ENCODE data around the gene LIMS2.
A peak's percentile ranks its signal among the peaks of the same experiment; 100 is the strongest.

The LIMS2 gene

DNA sequence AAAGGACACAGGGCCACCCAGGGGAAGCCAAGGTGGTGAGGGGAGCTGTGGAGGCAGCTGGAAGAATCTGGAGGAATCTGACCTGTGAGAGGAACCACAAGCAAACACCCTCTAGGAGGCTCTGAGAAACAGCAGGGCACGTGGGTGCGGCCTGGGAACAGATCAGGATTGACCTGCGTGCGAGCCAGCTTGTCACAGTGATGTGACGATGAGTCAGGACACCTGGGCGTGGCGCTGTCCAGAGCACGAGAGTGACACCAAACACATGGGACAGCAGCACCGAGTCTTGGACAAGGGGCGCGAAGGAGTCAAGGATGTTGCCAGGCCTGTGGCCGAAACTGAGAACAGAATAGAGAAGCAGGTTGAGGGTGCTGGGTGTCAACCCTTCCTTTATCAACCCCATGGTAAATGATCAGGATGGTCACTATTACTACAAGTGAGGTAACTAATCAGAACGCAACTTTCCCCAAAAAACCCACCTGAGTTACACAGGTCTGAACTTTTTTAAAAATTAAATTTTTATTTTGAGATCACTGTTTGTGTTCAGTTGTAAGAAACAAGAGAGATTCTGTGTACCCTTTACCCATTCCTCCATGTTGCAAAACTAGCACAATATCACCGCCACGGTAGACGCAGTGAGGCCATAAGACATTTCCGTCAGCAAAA is 25.3 kb upstream of the LIMS2 start:
- no peak for DNase-seq

DNA sequence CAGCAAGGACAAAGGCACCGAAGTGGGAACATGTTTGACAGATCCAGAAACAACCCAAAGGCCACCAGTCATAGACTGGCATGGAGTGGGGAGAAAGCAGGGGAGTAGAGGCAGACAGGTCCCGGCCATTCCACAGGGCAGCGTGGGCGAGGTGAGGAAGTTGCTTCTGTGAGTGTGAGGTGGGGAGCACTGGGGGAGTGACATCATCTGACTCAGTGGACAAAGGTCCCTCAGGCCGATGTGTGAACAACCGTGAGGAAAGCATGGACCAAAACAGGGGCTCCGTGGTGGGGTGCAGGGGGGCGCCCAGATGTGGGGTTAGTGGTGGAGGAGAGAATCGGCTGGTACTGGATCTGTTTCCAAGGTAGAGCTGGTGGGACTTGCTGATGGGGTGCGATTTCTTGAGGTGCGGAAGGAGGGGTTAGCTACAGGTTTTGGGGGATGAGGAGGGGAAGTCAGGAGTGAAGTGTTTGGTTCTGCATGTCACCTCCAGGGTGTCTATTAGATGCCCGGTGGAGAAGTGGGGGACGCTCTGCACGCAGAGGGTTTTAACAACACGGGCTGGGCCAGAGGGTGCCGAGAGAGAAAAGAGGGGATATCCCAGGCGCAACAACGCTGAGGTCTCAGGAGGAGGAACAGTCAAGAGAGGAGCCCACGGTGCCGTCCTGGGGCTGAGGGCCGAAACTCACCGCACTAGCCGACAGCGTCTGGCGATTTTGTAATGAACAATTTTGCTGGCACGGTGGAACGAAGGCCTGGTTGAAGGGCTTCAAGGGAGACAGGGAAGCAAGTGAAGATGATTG is 23.4 kb upstream of the LIMS2 start:
- DNase-seq: no peak

DNA sequence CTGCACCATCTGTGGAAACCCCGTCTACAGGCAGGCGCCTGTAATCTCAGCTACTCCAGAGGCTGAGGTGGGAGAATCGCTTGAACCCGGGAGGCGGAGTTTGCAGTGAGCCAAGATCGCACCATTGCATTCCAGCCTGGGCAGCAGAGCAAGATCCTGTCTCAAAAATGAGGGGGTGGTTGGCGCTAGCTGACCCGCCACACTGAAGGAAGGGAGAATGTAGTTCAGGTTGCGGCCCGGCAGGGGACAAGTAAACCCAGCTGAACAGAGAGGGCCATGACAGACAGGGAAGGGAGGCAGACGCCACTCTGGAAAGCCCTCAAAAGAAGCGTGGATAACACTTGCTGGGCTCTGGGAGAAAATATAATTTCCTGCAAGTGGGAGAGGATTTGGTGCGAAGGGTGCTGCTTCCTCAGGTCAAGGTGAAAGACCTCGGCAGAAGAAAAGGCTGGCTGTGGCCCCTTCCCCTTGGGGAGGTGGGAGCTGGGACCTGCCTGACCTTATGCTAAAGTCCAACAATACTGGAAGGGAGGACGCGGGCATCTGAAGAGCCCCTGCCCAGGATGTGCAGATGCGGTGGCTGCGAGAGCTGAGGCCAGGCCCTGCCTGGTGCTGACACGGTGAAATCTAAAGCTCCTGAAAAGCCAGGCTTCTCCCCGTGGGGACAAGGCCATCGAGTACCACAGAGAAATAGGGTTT is 22.3 kb upstream of the LIMS2 start:
- no peak for DNase-seq

DNA sequence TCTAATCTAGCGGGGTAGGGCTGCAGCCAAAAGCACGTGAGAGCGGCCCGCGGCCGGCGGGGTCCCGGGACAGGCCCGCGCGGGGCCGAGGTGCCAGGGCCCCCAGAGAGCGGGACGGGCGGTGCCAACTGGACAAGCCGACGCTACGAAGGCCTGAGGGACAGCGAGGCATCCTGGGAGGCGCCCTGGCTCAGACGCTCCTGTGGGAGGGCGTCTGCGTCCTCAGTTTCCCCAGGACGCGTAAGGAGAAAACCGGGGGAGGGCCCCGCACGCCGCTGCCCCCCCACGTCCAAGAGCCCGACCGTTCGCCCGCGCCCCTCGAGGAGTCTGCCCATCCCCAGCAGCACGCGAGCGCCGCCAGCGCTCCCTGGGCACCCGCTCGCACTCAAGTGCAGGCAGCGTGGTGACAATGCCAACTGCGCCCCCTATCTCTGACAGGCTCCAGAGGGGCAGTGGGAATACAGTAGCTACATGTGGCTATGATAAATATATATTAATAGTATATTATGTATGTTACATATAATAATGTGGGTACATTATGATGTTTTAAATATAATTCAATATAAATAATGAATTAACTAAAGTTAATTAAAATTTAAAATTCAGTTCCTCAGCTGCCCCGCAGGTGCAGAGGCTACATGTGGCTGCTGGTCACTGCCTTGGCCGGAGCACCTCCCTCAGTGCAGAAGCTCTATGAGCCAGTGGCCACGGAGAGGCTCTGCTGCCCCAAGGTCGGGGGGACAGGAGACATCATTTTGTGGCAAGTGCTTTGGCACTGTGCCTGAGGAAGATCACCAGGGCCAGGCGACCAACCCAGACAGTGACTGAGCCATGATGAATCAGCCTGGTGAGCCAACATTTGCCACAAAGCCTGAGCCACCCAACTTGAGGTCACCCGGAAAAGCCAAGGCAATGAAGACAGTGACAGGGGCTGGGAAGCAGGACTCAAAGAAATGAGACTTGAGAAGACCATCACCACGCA is 20.5 kb upstream of the LIMS2 start:
- DNase-seq: no peak

DNA sequence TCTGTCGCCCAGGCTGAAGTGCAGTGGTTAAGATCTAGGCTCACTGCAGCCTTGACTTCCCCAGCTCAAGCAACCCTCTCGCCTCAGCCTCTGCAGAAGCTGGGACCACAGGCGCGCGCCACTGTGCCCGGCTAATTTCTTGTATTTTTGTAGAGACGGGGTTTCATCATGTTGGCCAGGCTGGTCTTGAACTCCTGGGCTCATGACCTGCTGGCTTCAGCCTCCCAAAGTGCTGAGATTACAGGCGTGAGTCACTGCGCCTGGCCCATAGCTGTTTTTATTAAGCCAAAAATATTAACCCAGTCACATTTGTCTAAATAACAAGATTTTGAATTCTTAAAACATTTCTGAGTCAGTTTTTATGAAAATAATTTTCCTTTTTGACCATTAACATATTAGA is 19.7 kb upstream of the LIMS2 start:
- DNase-seq: no peak

DNA sequence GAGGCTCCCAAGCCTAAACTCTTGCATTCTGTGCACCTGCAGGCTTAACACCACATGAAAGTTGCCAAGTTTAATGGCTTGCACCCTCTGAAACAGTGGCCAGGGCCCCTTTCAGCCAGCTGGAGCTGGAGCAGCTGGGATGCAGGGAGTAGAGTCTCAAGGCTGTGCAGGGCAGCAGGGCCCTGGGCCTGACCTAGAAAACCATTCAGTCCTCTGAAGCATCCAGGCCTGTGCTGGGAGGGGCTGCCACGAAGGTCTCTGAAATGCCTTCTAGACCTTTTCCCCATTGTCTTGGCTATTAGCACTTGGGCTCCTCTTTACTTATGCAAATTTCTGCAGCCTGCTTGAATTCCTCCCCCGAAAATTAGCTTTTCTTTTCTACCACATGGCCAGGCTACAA is 15.4 kb upstream of the LIMS2 start:
- DNase-seq: no peak

DNA sequence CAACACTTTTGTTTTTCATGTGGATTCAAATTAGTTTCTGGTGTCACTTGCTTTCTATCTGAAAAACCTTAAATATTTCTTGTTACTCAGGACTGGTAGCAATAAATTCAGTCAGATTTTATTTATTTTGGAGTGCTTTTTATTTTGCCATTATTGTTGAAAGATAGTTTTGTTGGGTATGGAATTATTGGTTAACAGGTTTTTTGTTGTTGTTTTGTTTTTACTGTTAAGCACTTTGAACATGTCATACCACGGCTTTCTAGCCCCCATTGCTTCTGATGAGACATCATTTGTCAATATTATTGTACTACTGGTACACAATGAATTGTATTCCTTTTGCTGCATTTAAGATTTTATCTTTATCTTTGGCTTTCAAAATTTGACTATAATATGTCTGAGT is 13.1 kb upstream of the LIMS2 start:
- no peak for DNase-seq

DNA sequence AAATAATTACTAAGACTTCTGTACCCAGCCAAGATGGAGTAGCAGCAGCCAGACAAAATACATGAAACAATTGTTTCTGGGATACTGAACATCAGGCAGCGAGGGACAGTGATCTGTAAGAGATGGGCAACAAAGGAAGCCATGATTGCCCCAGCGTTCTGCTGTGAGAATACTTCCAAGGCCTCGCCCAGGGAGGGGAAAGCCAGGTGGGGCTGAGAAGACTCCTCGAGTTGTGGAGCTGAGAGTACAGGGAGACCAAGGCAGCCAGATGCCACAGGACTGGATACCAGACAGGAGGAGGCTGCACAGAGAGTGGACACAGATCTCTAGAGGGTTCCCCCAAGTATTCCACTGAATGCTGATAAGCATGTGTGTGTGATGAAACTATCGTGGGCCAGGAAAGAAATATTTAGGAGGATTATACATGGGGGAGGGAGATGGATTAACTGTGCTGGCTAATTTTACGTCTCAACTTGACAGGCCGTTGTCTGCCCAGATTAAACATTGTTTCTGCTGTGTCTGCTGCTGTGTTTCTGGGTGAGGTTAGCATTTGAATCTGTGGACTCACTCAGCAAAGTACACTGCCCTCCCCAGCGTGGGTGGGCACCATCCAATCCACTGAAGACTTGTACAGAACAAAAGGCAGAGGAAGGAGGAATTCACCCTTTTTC is 10.2 kb upstream of the LIMS2 start:
- DNase-seq: no peak

DNA sequence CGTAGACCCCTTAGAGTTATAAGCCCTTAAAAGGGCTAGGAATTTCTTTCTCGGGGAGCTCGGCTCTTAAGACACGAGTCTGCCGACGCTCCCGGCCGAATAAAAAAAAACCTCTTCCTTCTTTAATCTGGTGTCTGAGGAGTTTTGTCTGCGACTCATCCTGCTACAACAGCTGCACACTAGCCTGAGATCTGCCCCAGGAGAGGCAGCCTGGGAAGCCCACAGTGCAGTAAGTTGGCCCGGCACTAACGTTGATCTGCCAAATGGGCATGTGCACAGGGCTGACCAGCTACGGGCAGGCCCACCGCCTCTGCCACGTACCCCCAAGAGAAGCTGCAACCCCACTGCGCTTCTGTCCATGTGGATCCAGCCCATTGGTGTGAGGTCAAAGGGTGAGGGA is 8.4 kb upstream of the LIMS2 start:
- DNase-seq: no peak

DNA sequence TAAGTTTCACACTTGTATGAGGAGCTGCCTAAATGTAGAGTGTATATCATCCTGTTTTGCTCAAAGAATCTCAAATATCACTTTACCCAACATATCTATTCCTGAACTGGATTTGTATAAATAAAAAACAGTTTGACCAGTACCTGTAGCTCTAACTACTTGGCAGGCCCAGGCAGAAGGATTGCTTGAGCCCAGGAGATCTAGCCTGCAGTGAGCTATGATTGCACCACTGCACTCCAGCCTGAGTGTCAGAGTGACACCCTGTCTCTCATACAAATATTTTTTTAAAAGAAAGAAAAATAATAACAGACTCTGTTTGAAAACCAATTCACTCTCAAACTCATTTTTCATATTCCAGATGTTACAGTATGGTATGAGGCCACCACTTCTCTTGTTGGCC is 7.7 kb upstream of the LIMS2 start:
- no peak for DNase-seq

DNA sequence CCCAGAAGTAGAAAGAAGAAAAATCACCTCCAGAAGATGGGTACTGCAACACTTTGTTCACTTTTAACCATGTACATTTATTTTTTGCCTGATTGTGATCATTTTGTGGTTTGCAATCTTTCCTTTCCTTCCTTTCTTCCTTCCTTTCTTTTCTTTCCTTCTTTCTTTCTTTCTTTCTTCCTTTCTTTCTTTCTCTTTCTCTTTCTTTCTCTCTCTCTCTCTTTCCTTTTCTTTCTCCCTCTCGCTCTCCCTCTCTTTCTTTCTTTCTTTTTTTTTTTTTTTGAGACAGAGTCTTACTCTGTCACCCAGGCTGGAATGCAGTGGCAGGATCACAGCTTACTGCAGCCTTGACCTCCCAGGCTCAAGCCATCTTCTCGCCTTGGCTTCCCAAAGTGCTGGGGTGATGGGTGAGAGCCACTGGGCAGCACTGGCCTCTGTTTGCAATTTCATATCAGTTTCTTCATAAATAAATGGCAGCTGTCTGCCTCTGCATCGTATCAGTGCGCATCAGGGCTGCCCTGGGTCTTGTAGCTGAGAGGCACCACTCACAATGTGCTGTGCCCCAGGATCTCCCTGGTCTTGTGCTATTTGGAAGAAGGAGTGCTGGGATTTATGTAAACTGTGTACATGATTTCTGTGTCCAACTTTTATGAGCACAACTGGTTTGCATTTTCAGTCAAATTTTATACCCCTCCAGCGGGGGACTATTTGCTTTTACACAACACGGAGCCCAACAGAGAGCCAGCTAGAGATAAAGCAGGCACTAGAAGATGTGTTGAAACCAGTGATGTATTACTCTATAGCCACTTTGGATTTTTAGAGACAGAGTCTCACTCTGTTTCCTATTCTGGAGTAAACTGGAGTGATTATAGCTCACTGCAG is 6.9 kb upstream of the LIMS2 start:
- no peak for DNase-seq

DNA sequence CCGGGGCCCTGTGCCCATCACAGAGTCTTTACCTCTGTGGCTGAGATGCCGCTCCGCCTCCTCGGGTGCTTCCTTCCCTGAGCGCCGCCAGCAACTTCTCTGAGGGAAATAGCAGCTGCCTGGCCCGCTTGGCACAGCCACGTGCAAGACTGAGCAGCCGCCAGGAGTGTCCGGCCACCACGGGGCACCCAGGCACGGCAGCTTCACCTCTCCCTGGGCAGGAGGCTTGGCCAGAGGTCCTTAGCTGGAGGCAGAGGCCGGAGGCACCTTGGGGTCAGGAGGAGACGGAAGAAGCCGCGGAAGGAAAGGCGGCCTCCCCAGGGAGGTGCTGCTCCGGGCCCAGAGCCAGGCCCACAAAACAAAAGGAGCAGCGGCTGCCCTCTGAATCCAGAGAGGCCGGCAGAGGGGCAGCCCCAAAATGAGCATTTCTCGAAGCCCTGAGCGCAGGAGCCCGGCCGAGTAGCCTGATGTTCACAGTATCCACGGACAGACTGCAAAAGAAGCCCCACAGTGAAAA is 6.0 kb upstream of the LIMS2 start:
- no peak for DNase-seq

DNA sequence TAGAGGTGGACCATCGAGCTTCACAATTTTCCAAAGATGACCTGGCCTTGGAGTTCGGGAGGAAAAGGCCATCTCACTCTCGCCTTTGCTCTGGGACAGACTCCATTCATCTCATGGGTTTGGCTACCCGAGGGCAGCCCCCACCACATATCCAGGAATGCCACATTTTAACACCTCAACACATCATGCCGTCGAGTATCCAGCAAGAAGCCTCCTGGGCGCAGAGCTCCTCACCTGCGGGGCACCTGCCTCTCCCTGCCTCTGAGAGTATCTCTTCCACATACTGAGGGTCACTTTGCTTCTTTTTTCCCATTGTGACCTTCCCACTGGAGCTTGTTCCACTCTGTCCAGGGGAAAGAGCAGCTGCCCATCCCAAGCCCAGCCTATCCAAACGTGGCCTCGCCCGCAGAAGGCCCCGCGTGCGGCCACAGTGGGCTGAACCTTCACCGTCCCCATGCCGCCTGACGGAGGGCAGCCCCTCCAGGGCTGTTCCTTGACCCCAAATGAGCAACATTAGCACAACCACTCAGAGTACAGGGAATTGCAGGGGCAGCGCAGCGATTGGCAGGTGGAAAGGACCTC is 5.5 kb upstream of the LIMS2 start:
- no peak for DNase-seq

DNA sequence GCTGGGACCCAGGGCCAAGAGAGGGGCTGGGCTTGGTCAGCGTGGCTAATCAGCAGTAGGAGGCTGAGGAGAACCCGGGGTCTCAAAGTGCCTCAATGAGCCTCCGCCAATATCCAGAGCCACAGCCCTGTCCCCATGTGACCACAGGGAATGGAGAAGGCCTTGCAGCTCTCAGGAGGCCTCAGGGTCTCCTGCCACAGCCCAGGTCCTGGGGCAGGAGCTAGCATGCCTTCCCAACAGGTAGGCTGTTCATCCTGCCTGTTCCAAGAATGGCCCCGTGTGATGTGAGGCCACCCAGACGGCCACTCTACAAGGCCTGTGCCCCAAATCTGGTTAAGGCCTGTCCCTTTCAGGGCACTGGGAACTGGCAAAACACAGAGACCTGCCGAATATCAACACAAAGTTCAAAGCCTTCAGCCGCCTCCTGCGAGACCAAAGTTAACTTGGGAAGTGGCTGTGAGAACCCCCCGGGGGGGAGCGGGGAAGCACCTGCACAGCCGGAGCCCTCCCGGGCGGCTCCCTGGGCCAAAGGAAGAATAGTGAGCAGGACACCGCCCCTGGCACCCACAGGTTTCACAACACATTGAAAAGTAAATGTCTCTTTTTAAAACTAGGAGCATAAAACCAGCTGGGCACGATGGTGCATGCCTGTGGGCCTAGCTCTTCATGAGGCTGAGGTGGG is 4.5 kb upstream of the LIMS2 start:
- no peak for DNase-seq

DNA sequence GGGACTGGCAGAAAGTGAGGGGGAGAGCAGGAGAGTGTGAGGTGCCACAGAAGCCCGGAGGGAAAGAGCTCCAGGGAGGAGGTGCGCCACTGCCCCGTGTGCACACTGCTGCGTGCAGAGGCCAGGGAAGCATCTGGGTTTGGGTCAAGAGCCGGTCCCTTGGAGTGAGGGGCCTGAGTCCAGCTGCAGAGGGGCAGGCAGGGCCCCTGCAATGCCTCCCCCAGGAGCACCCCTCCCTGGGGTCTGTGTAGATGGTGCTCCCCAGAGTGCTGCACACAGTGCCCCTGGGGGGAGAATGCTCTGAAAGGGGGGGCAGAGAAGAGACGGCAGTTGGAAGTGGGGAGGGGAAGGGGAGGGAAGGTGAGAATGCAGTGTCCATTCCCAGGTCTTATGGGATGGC is 3.7 kb upstream of the LIMS2 start:
- no peak for DNase-seq

DNA sequence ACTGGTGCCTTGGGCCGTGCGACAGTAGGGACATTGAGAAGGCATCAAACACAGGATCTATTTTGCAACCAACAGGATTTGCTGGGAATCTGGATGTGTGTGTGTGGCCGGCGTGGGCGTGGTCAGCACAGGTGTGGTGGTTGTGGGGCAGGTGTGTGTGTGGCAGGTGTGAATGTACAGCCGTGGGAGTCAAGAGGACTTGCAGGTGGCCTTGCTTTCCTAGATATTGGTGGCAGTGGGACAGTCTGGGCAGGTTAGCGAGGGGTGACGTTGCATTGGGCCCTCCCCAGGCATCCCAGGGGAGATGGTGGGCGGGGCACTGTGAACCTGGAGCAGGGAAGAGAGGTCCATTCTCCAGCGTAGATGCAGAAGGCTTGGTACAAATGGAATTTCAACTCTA is 3.2 kb upstream of the LIMS2 start:
- DNase-seq: no peak

DNA sequence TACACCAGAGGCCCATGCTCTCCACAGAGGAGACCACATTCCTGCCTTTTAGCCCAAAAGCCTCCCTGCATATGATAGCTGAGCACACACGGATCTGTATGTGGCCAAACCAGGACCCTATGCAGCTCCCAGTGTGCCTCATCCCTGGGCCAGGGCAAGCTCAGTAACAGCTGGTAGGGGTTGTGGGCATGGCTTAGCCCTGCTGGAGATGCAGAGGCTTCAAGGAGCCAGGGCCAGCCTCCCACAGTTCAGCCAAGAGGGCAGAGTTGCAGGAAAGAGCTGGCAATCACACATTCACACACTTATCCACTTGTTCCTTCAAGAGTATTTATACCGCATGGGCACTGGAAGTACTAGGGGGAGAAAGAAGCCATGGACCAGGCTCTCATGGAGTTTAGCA is 1.6 kb upstream of the LIMS2 start:
- DNase-seq: no peak

DNA sequence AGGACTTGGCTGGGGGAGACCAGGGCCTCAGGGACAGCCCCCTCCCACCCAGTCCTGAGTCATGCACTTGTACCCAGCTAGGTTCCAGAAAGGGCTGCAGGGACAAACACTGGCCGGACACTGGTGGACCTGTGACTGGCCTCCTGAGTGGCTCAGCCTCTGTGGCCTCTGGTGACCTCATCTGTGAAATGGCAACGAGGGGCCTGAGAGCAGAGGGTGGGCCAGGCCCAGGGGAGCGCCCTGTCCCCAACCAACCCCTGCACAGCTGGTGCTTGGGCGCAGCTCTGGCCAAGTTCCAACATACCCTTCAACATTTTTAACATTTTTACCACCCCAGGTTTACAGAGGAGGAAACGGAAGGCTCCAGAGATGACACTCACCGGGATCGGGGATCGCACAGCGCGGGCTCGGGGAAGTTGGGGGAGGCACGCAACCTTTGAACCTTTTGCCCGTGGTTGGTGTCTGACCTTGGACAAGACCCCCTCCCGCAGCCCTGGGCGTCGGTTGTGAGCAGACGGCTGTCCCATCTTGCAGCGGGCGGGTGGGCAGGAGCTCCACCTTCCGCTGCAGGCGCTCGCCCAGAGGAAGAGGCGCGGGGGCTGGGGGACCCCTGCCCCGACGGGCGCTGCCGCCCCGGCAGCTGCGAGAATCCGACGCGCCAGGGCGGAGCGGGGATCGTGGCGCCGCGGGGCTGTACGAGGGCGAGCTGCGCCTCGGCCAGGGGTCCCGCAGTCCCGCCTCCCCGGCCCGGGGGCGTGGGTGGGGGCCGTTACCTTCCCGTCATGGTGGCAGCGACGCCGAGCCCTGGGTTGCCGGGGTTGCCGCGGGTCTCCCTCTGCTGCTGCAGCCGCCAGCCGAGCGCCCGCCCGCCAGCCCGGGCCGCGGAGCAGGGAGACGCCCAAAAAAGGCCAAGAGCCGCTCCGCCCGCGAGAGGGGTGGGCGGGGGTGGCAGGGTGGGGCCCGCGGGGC is 805 bp downstream of the LIMS2 start:
- peak in 1 of 2 donors; percentile 16 for DNase-seq

Measured in activated CD4-positive, alpha-beta T cell treated with anti-CD3 and anti-CD28 coated beads for 4 hours (primary cell).